K562 (cell line): ENCODE measurements around the gene PCNX3. TPM values are rescaled to one million over a fixed set of nuclear protein-coding genes. Genes with fewer than 3 reads are reported as not detected.

Experiments used
- CCAR2 ChIP-seq: fragments of 200-400 bp; formaldehyde crosslinking; IDR thresholded peaks from 2 replicates; pipeline ENCODE4 v1.6.1; 2017; ENCODE audit warnings: mild to moderate bottlenecking, low read depth, low read length
- DIDO1 ChIP-seq: fragments of 450-650 bp; IDR thresholded peaks from 2 replicates; pipeline ENCODE4 v1.6.1; 2016; ENCODE audit warnings: low read depth, missing biosample characterization, missing genetic modification characterization
- MCM2 ChIP-seq: fragments of 450-650 bp; IDR thresholded peaks from 2 replicates; pipeline ENCODE4 v1.6.1; 2017; ENCODE audit warnings: low read depth, mild to moderate bottlenecking
- RAD21 ChIP-seq, 2 experiments: fragments of 250-450 bp in 1 of 2; fragments of 450-650 bp in 1 of 2; sonication (Bioruptor Pico) in 1 of 2; formaldehyde crosslinking in 1 of 2; IDR thresholded peaks in 1 of 2; conservative IDR thresholded peaks in 1 of 2; 2 replicates each; pipeline versions ENCODE4 v1.4.0 to v1.8.0; 2020 to 2022; ENCODE audit warnings: mild to moderate bottlenecking in 2 of 2, moderate library complexity in 1 of 2
- RCOR1 ChIP-seq, 2 experiments: IDR thresholded peaks; 2 replicates each; pipeline ENCODE4 v1.6.1; 2012; ENCODE audit warnings: low read depth in 2 of 2, low read length in 2 of 2, borderline replicate concordance in 1 of 2, improper control_type of control experiment in 1 of 2
- SMAD4 ChIP-seq: fragments of 250-450 bp; sonication (Bioruptor Pico); conservative IDR thresholded peaks from 2 replicates; pipeline ENCODE4 v1.8.0; 2021; ENCODE audit warnings: inconsistent platforms, mild to moderate bottlenecking, moderate library complexity
- ZFP30 ChIP-seq: fragments of 250-450 bp; sonication (Bioruptor Pico); IDR thresholded peaks from 2 replicates; pipeline ENCODE4 v1.8.0; 2022; ENCODE audit warnings: moderate library complexity, mild to moderate bottlenecking, inconsistent platforms, borderline replicate concordance
- ZNF584 ChIP-seq: fragments of 200-800 bp; sonication (Bioruptor generic); IDR thresholded peaks from 2 replicates; pipeline ENCODE4 v1.6.1; 2016; ENCODE audit warnings: low read depth, mild to moderate bottlenecking, missing genetic modification characterization, missing compliant biosample characterization
- polyA plus RNA-seq, 8 experiments: library from polyadenylated mRNA; depleted of rRNA in 4 of 8; stranded (reverse) in 5 of 8; unstranded in 3 of 8; fragments of >200 nt; fragmentation: Nextera tagmentation in 2 of 8; fragmentation: Illumina TruSeq in 1 of 8; extraction: Ambion mirVana in 2 of 8; extraction: Trizol in 1 of 8; gene quantifications; 2 replicates each; pipeline versions ENCODE4 v1.2.1 to v1.2.3, GENCODE V29; 2011 to 2014; ENCODE audit warnings: inconsistent platforms in 1 of 8, missing spikeins in 1 of 8
- total RNA-seq, 7 experiments: library from RNA; depleted of rRNA in 6 of 7; stranded (reverse); fragments of >200 nt in 6 of 7; fragmentation: Illumina TruSeq in 2 of 7; extraction: Trizol in 2 of 7; gene quantifications; 2 replicates each; pipeline versions ENCODE4 v1.2.1 to v1.2.3, GENCODE V29; 2011 to 2021; ENCODE audit warnings: low replicate concordance in 1 of 7
- TF ChIP-seq, protein P1 (sequence below): fragments of 250-450 bp; sonication (Bioruptor Pico); IDR thresholded peaks from 2 replicates; pipeline ENCODE4 v1.4.0; 2020; ENCODE audit warnings: mild to moderate bottlenecking, moderate library complexity
- TF ChIP-seq, protein P2 (sequence below): sonication (generic); formaldehyde crosslinking; IDR thresholded peaks from 2 replicates; pipeline ENCODE4 v1.9.0; 2022; ENCODE audit warnings: mild to moderate bottlenecking, missing genetic modification reagents
- TF ChIP-seq, protein P3 (sequence below): sonication (generic); formaldehyde crosslinking; IDR thresholded peaks from 2 replicates; pipeline ENCODE4 v1.8.0; 2022; ENCODE audit warnings: mild to moderate bottlenecking, low read depth, missing genetic modification reagents
- TF ChIP-seq, protein P4 (sequence below): fragments of 450-650 bp; IDR thresholded peaks from one replicate; pipeline ENCODE4 v1.6.1; 2018; ENCODE audit warnings: mild to moderate bottlenecking, moderate library complexity; ENCODE audit not compliant: partially characterized antibody
- TF ChIP-seq, protein P5 (sequence below): fragments of 450-650 bp; formaldehyde crosslinking; IDR thresholded peaks from 2 replicates; pipeline ENCODE4 v1.4.0; 2020; ENCODE audit warnings: mild to moderate bottlenecking
- TF ChIP-seq, protein P6 (sequence below): IDR thresholded peaks from 3 replicates; pipeline ENCODE4 v1.6.1; 2011; ENCODE audit warnings: borderline replicate concordance, mild to moderate bottlenecking, moderate library complexity; ENCODE audit not compliant: insufficient read length; ENCODE audit errors: extremely low read depth

Gene PCNX3
- total and polyA plus RNA-seq, 9 of the 15 experiments (the other 6 are each of a cell fraction or from before 2014, with no cell fraction given) = 0.11 to 47.8 (median 12.8) TPM

DNA sequence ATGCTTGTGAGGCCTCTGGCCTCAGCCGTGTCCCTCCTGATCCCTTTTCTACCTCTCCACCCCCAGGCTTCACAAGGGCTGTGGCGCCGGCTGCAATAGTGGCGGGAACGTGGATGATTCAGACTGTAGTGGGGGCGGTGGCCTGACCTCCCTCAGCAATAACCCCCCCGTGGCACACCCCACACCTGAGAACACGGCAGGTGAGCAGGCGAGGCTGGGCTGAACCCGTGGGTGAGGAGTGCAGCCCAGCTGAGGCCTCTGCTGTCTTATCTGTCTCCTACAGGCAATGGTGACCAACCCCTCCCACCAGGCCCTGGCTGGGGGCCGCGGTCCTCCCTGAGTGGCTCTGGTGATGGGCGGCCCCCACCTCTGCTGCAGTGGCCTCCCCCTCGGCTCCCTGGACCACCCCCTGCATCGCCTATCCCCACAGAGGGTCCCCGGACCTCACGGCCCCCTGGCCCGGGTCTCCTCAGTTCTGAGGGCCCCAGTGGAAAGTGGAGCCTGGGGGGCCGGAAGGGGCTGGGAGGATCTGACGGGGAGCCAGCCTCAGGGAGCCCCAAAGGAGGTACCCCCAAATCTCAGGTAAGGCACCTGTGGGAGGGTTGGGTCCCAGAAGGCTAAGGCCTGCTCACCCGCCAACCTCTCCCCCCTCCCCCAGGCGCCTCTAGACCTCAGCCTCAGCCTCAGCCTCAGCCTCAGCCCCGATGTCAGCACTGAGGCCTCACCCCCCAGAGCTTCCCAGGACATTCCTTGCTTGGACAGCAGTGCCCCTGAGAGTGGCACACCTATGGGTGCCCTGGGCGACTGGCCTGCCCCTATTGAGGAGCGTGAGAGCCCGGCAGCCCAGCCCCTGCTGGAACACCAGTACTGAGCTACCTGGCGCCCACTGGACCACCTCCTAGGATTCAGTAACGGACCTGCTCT lies 20.8 kb downstream of the PCNX3 start (continued):
- TF ChIP-seq, protein P1, sequence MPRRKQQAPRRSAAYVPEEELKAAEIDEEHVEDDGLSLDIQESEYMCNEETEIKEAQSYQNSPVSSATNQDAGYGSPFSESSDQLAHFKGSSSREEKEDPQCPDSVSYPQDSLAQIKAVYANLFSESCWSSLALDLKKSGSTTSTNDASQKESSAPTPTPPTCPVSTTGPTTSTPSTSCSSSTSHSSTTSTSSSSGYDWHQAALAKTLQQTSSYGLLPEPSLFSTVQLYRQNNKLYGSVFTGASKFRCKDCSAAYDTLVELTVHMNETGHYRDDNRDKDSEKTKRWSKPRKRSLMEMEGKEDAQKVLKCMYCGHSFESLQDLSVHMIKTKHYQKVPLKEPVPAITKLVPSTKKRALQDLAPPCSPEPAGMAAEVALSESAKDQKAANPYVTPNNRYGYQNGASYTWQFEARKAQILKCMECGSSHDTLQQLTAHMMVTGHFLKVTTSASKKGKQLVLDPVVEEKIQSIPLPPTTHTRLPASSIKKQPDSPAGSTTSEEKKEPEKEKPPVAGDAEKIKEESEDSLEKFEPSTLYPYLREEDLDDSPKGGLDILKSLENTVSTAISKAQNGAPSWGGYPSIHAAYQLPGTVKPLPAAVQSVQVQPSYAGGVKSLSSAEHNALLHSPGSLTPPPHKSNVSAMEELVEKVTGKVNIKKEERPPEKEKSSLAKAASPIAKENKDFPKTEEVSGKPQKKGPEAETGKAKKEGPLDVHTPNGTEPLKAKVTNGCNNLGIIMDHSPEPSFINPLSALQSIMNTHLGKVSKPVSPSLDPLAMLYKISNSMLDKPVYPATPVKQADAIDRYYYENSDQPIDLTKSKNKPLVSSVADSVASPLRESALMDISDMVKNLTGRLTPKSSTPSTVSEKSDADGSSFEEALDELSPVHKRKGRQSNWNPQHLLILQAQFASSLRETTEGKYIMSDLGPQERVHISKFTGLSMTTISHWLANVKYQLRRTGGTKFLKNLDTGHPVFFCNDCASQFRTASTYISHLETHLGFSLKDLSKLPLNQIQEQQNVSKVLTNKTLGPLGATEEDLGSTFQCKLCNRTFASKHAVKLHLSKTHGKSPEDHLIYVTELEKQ (CRISPR knock-in tag) = no peak
- TF ChIP-seq, protein P2, sequence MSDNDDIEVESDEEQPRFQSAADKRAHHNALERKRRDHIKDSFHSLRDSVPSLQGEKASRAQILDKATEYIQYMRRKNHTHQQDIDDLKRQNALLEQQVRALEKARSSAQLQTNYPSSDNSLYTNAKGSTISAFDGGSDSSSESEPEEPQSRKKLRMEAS = 0 out of 2 replicates have a peak, but pooled peaks have one; percentile 9
- TF ChIP-seq CCAR2 (no peak), RCOR1 (IDR thresholded peaks at IDR 0.05; ENCODE audit: borderline replicate concordance in 1 of 2, low read depth in 2 of 2, low read length in 2 of 2) (peak in 1 of 2 experiments; percentile 69; a peak in 1 of 4 replicates), MCM2 (no peak), SMAD4 (peak; percentile 79), RAD21 (CRISPR knock-in tag; conservative IDR thresholded peaks at IDR 0.05 in 1 of 2, IDR thresholded peaks at IDR 0.05 in 1 of 2) (no peak), ZFP30 (CRISPR knock-in tag) (no peak), ZNF584 (CRISPR knock-in tag) (no peak), DIDO1 (tag) (no peak)
- TF ChIP-seq, protein P3, sequence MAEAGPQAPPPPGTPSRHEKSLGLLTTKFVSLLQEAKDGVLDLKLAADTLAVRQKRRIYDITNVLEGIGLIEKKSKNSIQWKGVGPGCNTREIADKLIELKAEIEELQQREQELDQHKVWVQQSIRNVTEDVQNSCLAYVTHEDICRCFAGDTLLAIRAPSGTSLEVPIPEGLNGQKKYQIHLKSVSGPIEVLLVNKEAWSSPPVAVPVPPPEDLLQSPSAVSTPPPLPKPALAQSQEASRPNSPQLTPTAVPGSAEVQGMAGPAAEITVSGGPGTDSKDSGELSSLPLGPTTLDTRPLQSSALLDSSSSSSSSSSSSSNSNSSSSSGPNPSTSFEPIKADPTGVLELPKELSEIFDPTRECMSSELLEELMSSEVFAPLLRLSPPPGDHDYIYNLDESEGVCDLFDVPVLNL = no peak
- TF ChIP-seq, protein P4, sequence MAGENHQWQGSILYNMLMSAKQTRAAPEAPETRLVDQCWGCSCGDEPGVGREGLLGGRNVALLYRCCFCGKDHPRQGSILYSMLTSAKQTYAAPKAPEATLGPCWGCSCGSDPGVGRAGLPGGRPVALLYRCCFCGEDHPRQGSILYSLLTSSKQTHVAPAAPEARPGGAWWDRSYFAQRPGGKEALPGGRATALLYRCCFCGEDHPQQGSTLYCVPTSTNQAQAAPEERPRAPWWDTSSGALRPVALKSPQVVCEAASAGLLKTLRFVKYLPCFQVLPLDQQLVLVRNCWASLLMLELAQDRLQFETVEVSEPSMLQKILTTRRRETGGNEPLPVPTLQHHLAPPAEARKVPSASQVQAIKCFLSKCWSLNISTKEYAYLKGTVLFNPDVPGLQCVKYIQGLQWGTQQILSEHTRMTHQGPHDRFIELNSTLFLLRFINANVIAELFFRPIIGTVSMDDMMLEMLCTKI = no peak
- TF ChIP-seq, protein P5, sequence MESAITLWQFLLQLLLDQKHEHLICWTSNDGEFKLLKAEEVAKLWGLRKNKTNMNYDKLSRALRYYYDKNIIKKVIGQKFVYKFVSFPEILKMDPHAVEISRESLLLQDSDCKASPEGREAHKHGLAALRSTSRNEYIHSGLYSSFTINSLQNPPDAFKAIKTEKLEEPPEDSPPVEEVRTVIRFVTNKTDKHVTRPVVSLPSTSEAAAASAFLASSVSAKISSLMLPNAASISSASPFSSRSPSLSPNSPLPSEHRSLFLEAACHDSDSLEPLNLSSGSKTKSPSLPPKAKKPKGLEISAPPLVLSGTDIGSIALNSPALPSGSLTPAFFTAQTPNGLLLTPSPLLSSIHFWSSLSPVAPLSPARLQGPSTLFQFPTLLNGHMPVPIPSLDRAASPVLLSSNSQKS (CRISPR knock-in tag) = no peak
- TF ChIP-seq, protein P6, sequence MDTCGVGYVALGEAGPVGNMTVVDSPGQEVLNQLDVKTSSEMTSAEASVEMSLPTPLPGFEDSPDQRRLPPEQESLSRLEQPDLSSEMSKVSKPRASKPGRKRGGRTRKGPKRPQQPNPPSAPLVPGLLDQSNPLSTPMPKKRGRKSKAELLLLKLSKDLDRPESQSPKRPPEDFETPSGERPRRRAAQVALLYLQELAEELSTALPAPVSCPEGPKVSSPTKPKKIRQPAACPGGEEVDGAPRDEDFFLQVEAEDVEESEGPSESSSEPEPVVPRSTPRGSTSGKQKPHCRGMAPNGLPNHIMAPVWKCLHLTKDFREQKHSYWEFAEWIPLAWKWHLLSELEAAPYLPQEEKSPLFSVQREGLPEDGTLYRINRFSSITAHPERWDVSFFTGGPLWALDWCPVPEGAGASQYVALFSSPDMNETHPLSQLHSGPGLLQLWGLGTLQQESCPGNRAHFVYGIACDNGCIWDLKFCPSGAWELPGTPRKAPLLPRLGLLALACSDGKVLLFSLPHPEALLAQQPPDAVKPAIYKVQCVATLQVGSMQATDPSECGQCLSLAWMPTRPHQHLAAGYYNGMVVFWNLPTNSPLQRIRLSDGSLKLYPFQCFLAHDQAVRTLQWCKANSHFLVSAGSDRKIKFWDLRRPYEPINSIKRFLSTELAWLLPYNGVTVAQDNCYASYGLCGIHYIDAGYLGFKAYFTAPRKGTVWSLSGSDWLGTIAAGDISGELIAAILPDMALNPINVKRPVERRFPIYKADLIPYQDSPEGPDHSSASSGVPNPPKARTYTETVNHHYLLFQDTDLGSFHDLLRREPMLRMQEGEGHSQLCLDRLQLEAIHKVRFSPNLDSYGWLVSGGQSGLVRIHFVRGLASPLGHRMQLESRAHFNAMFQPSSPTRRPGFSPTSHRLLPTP = no peak
